GM12891 (cell line): ENCODE measurements around the gene NECAP2.

Source experiments
- POLR2A ChIP-seq: IDR thresholded peaks from 2 replicates; pipeline ENCODE4 v1.6.1; 2011; ENCODE audit warnings: low read depth, low read length, control low read depth
- POLR2AphosphoS5 ChIP-seq: IDR thresholded peaks from 2 replicates; pipeline ENCODE4 v1.6.1; 2011; ENCODE audit warnings: low read depth, low read length, control low read depth
- TAF1 ChIP-seq: IDR thresholded peaks from 2 replicates; pipeline ENCODE4 v1.6.1; 2011; ENCODE audit warnings: low read depth, low read length, control low read depth

GRCh38 chr1:16459352-16459925 is 18.9 kb downstream of the NECAP2 start:
- no peak for TF ChIP-seq POLR2A
- TF ChIP-seq POLR2AphosphoS5 = no peak
- no peak for TF ChIP-seq TAF1
